T-helper 1 cell treated with Interleukin-12 subunit alpha and Interleukin-12 subunit beta and Interleukin-4 antibody, amounts not matched to agents 30 μg/mL and 1 μg/mL, for 36 hours (primary cell): ENCODE measurements around the gene ABLIM3.
"Not testable (repeated sequence)": the region's sequence is repeated elsewhere in the genome, so short reads cannot be mapped to it uniquely, and the experiment has no call there.

ENCODE experiments used
- H3K27ac Mint-ChIP-seq: one replicate; pipeline ENCODE4 v1.8.0; 2021; ENCODE audit warnings: mild to moderate bottlenecking, mixed read lengths
- H3K27me3 Mint-ChIP-seq: one replicate; pipeline ENCODE4 v1.8.0; 2021; ENCODE audit warnings: low read depth, mixed read lengths
- H3K36me3 Mint-ChIP-seq: one replicate; pipeline ENCODE4 v1.8.0; 2021; ENCODE audit warnings: low read depth, mixed read lengths
- H3K4me1 Mint-ChIP-seq: one replicate; pipeline ENCODE4 v1.8.0; 2021; ENCODE audit warnings: low read depth, mixed read lengths
- H3K4me3 Mint-ChIP-seq: one replicate; pipeline ENCODE4 v1.8.0; 2021; ENCODE audit warnings: mild to moderate bottlenecking, moderate library complexity, mixed read lengths
- H3K9me3 Mint-ChIP-seq: one replicate; pipeline ENCODE4 v1.8.0; 2021; ENCODE audit warnings: mixed read lengths

Gene ABLIM3

DNA sequence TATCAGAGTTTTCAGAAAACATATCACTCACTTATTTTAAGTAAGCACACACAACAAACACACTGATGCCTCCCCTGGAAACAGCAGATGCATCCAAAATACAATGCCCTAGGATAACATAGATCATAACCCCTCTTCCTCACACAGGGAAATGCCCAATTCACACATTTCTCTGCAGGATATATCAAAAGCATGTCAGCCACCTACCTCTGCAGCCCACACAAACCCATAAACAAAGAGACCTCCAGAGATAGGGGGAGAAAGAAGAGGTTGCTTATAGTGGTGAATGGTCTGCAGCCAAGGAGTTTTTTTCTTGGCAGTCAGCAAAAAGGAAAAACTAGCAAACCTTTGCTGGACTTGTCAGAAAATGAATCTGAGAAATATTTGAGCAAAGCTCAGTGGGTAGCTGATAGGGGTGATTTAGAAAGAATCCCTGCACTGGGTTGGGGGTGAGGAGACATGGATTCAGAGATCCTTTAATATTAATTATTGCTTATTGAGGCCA is 36.1 kb downstream of the ABLIM3 start:
- Mint-ChIP-seq H3K27ac (no peak overlapping the region), H3K9me3 (no peaks in the 10 kb centered on the region), H3K4me1 (no peaks in the 10 kb centered on the region), H3K4me3 (no peak overlapping the region), H3K27me3 (peaks cover 23% of the 10 kb centered on the region), H3K36me3 (no peaks in the 10 kb centered on the region)

DNA sequence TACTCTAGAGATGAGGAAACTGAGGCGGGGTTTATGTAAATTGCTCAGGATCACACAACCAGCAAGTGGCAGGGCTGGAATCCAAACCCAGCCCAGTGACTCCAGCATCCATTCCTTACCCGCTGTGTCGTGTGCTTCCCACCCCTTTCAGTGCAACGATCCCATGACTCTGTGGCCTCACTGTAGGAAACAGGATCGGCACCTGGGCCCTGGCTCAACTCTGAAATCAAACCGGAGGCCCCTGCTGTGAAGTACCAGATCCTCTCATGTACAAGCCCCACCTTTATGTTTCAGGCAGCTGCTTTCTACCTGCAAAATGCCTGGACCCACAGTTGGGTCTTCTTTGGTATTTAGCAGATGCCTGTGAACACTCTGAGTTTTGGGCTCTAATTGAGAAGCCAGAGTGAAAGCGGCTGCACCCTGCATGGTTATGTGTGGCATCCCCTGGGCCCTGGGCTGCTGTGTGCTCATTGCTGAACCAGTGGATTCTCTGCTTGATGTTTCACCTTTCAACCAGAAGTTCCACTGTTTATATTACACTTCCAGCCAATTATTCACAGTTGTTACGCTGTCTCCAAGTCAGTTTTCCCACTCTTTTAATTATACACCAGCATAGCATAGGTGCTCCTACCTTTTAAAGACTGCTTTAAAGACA is 36.7 kb downstream of the ABLIM3 start:
- Mint-ChIP-seq H3K4me1 (no peaks in the 10 kb centered on the region), H3K9me3 (no peaks in the 10 kb centered on the region), H3K27me3 (peaks cover 26% of the 10 kb centered on the region), H3K36me3 (no peaks in the 10 kb centered on the region), H3K4me3 (no peak overlapping the region), H3K27ac (no peak overlapping the region)

DNA sequence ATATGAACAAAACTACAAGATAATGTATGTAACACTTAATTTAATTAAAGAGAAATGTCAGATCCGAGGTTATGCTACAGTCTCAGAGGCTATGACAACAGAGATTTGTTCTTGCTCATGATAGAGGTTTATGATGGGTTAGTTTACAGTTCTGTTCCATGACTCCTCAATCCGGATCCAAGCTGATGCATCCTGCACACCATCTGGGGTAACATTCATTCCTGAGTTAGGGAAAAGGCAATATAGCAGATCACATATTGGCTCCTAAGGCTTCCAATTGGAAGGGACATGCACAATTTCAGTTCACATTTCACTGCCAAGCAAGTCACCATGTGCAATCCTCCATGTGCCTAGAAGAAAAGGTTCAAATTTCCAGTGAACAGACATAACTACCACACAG is 40.4 kb downstream of the ABLIM3 start:
- no peaks in the 10 kb centered on the region for H3K9me3 Mint-ChIP-seq
- no peaks in the 10 kb centered on the region for H3K36me3 Mint-ChIP-seq
- H3K4me1 Mint-ChIP-seq: no peaks in the 10 kb centered on the region
- no peak overlapping the region for H3K4me3 Mint-ChIP-seq
- H3K27ac Mint-ChIP-seq: no peak overlapping the region
- H3K27me3 Mint-ChIP-seq: peaks cover 37% of the 10 kb centered on the region

DNA sequence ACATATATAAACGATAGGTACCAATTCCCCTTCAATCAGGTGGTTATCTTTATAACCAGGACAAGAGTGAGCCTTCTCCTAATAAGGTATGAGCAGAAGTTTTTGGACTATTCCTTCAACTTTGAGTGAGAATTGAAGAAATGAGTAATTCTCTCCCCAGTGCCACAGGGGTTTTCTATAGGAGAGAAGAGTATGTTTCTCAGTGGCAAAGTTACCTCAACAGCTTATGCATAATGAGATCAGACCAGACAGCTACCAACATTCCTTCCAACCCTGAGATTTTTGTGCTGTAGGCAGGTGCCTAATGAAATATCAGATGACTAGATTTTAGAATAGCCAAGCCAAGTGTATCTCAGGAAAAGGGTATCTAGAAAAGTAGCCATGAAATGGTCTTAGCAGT is 40.9 kb downstream of the ABLIM3 start:
- peaks cover 37% of the 10 kb centered on the region for H3K27me3 Mint-ChIP-seq
- no peak overlapping the region for H3K27ac Mint-ChIP-seq
- H3K36me3 Mint-ChIP-seq: no peaks in the 10 kb centered on the region
- H3K9me3 Mint-ChIP-seq: no peaks in the 10 kb centered on the region
- no peaks in the 10 kb centered on the region for H3K4me1 Mint-ChIP-seq
- H3K4me3 Mint-ChIP-seq: no peak overlapping the region

DNA sequence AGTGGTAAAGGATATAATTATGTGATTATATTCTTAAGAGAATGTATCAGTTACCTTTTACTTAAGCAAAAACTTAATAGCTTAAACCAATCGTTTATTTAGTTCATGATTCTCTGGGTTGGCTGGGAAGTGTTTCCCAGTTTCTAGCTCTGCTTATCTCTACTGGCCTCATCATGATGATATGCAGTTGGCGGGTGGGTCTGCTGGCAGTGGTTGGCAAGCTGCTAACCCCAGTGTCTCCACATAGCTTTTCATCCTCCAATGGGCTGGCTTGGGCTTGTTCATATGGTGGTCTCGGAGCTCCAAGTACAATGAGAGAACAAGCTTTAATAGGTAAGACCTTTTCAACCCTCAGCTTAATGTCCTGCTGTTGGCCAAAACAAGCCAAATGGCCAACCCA is 43.8 kb downstream of the ABLIM3 start:
- Mint-ChIP-seq H3K27ac (no peak overlapping the region), H3K4me1 (peaks cover 1% of the 10 kb centered on the region), H3K27me3 (peaks cover 40% of the 10 kb centered on the region), H3K9me3 (no peaks in the 10 kb centered on the region), H3K4me3 (no peak overlapping the region), H3K36me3 (no peaks in the 10 kb centered on the region)

DNA sequence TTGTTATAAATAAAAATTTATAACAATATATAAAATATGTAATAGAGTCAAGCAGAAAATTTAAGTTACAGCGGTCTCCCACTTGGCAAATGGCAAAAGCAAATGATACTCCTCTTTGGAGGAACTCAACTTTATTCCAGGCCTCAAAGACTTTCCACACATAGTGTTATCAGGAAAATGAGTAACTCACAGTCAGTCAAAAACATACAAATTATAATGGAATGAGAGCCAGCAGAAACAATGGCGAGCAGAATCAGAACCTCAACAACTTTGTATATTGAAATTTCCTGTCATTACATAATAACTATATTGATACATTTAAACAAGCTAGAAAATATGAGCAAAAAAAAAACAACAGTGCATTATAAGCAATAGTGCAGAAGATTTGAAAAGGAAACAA is 45.2 kb downstream of the ABLIM3 start:
- no peaks in the 10 kb centered on the region for H3K36me3 Mint-ChIP-seq
- peaks cover 1% of the 10 kb centered on the region for H3K4me1 Mint-ChIP-seq
- H3K9me3 Mint-ChIP-seq: no peaks in the 10 kb centered on the region
- no peak overlapping the region for H3K27ac Mint-ChIP-seq
- H3K27me3 Mint-ChIP-seq: peaks cover 39% of the 10 kb centered on the region
- H3K4me3 Mint-ChIP-seq: no peak overlapping the region

DNA sequence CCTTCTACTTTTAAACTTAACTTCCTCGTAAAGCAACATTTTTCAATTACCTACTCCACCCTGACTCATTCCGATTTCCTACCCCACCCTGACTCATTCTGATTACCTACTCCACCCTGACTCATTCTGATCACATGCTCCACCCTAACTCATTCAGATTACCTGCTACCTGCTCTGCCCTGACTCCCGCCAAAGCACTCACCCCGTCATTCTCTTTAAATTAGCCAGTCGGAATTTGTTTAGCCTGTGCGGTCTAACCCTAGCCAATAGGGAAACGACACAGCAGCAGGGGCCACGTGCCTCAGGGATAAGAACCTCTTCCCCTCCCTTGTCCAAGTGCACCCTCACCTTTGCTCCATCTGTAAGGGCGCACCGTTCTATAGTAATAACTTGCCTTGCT is 46.3 kb downstream of the ABLIM3 start:
- H3K4me3 Mint-ChIP-seq, H3K36me3 Mint-ChIP-seq, H3K4me1 Mint-ChIP-seq, H3K9me3 Mint-ChIP-seq, H3K27ac Mint-ChIP-seq: not testable (repeated sequence)
- H3K27me3 Mint-ChIP-seq: peaks cover 35% of the 10 kb centered on the region

DNA sequence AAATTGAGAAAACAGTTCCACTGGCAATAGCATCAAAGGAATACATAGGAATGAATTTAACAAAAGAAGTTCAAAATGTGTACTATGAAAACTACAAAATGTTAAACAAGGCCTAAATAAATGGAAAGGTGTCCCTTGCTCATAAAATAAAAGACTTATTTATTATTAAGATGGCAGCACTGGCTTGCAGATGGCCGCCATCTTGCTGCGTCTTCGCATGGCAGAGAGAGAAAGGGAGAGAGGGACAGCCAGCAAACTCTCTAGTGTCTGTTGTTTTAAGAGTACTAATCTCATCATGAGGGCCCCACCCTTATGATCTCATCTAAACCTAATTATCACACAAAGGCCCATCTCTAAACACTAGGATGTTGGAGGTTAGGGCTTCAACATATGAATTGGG is 47.1 kb downstream of the ABLIM3 start:
- Mint-ChIP-seq H3K27ac (no peak overlapping the region), H3K27me3 (peaks cover 34% of the 10 kb centered on the region), H3K4me1 (peaks cover 1% of the 10 kb centered on the region)

DNA sequence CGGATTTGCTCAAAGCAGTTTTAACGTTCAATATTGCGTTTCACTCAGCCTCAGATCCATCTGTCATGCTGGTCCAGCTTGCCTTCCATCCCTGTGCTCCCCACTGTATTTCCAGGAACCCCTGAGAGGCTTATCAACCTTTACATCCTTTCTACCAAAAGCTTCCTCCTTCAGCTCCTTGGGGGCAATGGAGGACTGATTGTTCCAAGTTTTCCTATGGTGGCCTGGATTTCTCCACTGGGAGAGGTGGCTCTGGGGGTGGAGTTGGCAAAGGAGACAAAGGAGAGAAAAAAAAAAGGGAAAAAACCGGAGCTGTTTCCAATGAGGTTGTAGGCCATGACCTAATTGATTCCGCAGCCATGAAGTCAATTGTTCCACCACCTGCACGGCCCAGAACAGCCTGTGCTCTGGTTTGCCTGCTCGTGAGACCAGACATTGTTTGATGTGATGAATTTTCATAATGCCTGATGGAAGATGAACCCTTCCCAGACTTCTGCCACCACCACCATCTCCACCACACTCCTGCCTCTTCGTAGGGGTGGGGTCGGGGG is 54.1 kb downstream of the ABLIM3 start:
- no peaks in the 10 kb centered on the region for H3K4me1 Mint-ChIP-seq
- no peak overlapping the region for H3K4me3 Mint-ChIP-seq
- H3K9me3 Mint-ChIP-seq: no peaks in the 10 kb centered on the region
- peaks cover 7% of the 10 kb centered on the region for H3K27me3 Mint-ChIP-seq
- no peak overlapping the region for H3K27ac Mint-ChIP-seq
- H3K36me3 Mint-ChIP-seq: no peaks in the 10 kb centered on the region

More for the DNA sequence above, 47.1 kb downstream of the ABLIM3 start:
- no peaks in the 10 kb centered on the region for H3K36me3 Mint-ChIP-seq
- no peak overlapping the region for H3K4me3 Mint-ChIP-seq
- no peaks in the 10 kb centered on the region for H3K9me3 Mint-ChIP-seq

DNA sequence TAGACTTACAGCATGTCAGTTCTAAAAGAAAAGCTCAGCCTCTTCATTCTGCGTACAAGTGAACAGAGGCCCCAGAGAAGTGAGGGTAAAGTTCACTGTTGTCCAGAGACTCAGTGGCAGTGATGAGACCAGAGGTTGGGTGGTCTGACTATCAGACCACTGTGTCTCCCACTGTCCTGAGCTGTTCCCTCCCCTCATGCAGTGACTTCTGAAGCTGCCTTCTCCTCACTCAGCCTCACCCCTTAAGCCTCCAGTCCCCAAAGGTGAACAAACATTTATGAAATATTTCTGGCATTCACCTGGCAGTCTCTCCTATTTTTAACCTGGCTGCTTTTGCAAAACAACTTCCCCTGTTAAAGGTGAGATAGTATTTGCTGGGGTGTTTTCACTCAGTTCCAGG is 54.7 kb downstream of the ABLIM3 start:
- H3K27me3 Mint-ChIP-seq: peaks cover 4% of the 10 kb centered on the region
- H3K9me3 Mint-ChIP-seq: no peaks in the 10 kb centered on the region
- H3K27ac Mint-ChIP-seq: no peak overlapping the region
- H3K4me3 Mint-ChIP-seq: no peak overlapping the region
- no peaks in the 10 kb centered on the region for H3K4me1 Mint-ChIP-seq
- no peaks in the 10 kb centered on the region for H3K36me3 Mint-ChIP-seq

DNA sequence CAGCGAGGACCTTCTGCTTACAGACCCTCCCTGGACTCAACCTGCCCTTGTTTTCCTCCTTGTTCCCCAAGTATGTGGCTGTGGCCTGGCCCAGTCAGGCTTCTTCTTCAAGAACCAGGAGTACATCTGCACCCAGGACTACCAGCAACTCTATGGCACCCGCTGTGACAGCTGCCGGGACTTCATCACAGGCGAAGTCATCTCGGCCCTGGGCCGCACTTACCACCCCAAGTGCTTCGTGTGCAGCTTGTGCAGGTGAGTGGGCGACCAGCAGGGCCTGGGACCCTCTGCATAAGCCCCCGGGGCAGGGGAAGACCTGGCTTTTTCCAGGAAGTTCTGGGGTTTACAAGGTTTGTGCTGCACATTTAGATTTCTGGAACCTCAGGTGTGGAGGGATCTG is 56.9 kb downstream of the ABLIM3 start:
- Mint-ChIP-seq H3K27me3 (no peaks in the 10 kb centered on the region), H3K9me3 (no peaks in the 10 kb centered on the region), H3K36me3 (no peaks in the 10 kb centered on the region), H3K4me1 (no peaks in the 10 kb centered on the region), H3K4me3 (no peak overlapping the region), H3K27ac (no peak overlapping the region)

DNA sequence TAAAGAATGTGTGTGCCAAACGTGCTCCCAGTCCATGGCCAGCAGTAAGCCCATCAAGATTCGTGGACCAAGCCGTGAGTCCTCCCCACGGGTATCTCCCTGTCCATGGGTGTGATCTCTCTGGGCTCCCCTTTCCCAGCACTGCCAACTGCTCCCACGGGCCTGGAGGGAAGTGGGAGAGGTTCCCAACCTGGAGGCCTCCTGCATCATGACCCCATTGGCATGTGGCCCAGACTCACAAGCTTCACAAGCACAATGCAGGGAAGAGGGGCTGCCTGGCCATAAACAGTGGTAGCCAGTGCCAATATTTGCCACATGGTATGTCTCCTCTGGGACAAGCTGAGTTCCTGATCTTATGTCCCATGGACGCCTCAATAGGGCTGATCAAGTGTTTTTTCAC is 59.1 kb downstream of the ABLIM3 start:
- Mint-ChIP-seq H3K9me3 (no peaks in the 10 kb centered on the region), H3K27ac (no peak overlapping the region), H3K36me3 (no peaks in the 10 kb centered on the region), H3K27me3 (no peaks in the 10 kb centered on the region), H3K4me1 (no peaks in the 10 kb centered on the region), H3K4me3 (no peak overlapping the region)

DNA sequence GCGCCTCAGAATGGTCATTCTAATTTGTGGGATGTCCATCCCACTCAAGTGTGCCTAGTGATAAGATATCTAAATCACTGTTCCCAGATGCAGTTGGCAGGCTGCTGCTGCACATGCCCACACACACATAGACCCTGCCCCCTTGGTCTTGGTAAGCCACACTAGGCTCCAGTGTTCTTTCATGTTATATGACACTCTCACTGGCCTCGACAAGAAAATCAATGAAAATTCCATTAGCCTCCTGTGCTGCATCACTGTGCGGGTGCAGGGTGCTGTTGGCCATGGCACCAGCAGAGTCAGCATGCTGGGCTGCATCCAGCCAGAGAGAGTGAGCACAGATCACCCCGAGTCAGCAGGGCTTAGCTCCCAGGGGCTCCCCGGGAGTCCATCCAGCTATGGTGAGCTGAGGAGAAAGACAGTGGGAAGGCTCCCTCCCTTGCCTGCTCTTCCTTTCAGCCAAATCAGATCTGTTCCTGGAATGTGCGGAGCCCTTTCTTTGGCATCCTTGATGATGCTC is 59.9 kb downstream of the ABLIM3 start:
- H3K36me3 Mint-ChIP-seq: no peaks in the 10 kb centered on the region

DNA sequence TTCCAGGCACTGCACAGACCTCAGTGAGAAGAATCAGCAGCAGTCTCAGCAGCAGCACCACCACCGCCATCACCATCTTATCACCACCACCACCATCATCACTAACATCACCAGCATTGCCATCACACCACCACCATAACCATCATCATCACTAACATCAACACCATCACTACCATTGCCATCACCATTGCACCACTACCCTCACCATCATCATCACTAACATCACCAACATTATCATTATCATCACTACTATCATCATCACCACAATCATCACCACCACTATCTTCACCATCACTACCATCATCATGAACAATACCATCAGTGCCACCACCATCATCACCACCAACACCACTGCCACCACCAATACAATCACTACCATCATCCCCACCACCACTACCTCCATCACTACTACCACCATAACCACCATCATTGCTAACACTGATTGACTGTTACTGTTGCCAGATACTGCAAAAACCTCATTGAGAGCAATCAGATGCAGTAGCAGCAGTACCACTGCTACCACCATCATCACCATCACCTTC is 61.7 kb downstream of the ABLIM3 start:
- no peak overlapping the region for H3K4me3 Mint-ChIP-seq
- H3K4me1 Mint-ChIP-seq: no peaks in the 10 kb centered on the region
- H3K36me3 Mint-ChIP-seq: no peaks in the 10 kb centered on the region
- H3K27ac Mint-ChIP-seq: no peak overlapping the region
- no peaks in the 10 kb centered on the region for H3K27me3 Mint-ChIP-seq
- no peaks in the 10 kb centered on the region for H3K9me3 Mint-ChIP-seq

More for the DNA sequence above, 59.9 kb downstream of the ABLIM3 start:
- no peaks in the 10 kb centered on the region for H3K27me3 Mint-ChIP-seq
- H3K27ac Mint-ChIP-seq: no peak overlapping the region
- H3K9me3 Mint-ChIP-seq: no peaks in the 10 kb centered on the region
- no peak overlapping the region for H3K4me3 Mint-ChIP-seq
- no peaks in the 10 kb centered on the region for H3K4me1 Mint-ChIP-seq

DNA sequence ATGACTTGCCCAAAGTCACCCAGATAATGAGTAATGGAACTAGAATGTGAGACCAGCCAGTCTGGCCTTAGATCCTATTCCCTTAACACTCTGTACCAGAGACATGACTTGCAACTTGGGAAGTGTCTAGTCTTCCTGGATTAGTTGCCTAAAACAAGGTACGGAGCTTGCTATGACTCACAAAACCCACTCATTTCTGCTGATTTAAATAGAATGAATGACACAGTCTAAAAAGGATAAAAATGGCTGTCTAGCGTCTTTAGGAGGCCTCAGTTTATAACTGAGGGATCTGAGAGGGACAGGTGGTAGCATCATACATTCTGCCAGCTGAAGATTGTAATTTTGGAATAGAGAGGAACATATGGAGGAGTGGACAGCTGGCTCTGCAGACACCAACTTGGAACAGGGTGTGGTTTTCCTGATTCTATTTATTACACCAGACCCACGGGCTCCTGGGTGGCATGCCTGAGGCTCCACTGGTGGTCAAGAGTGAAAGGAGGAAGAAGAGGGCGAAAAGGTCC is 62.7 kb downstream of the ABLIM3 start:
- no peaks in the 10 kb centered on the region for H3K36me3 Mint-ChIP-seq
- no peak overlapping the region for H3K4me3 Mint-ChIP-seq
- no peaks in the 10 kb centered on the region for H3K4me1 Mint-ChIP-seq
- no peak overlapping the region for H3K27ac Mint-ChIP-seq
- no peaks in the 10 kb centered on the region for H3K27me3 Mint-ChIP-seq
- H3K9me3 Mint-ChIP-seq: no peaks in the 10 kb centered on the region
